ENCODE data around the gene BLOC1S5.

The BLOC1S5 gene, protein sequence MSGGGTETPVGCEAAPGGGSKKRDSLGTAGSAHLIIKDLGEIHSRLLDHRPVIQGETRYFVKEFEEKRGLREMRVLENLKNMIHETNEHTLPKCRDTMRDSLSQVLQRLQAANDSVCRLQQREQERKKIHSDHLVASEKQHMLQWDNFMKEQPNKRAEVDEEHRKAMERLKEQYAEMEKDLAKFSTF

DNA sequence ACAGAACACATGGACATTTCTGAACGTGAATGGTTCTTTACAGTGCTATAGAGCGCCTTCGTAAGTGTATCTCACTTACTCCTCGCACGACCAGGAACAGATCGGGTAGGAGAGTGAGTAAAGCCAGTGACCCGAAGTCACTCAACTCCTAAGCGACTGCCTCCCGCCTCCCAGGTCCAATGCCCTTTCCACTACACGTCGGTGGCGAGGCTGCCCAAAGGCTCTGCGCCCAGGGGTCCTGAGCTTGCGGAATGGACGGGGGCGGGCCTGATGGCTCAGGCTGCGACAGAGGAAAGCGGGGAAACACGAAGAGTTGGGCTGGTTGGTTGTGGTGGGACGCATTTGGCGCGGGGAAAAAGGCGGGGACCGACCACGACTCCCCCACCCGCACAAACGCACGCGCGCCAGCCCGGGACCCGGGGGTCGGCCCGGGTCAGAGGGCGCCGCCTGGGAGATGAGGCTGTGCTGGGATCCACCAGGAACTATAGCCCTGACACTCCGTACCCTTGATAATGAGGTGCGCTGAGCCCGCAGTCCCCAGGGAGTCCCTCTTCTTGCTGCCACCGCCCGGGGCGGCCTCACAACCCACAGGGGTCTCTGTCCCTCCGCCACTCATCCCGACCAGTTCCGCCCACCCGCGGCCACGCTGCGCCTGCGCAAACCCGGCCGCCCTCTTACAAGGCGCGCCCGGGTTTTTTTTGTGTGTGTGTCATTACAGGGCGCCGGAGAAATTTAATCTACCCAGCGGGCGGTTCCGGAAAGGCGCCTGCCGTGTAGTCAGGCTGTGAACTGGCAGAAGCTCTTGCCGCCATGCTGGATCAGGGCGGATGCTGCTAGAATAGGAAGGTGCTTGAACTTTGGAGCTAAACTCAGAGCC lies at the start of gene BLOC1S5:
TSS of gene BLOC1S5 (minus strand) at position 629 of the 877 bp plus-strand sequence. CDS start at position 616, 13 bp downstream.
- in situ Hi-C loops (cut with HindIII; ENCODE audit: low sequenced_read_pairs) = no loop called here

- in situ Hi-C loops (cut with HindIII; ENCODE audit: low sequenced_read_pairs) = no loop called here
These were observed 49.0 kb upstream of the BLOC1S5 start for GRCh38 chr6:8113131-8113654.

- in situ Hi-C loops (cut with HindIII; ENCODE audit: low sequenced_read_pairs) = no loop called here
These were observed 46.5 kb upstream of the BLOC1S5 start for GRCh38 chr6:8110725-8111124.

GRCh38 chr6:8110117-8110721 lies 46.0 kb upstream of the BLOC1S5 start:
- in situ Hi-C loops (cut with HindIII; ENCODE audit: low sequenced_read_pairs) = no loop called here

- in situ Hi-C loops (cut with HindIII; ENCODE audit: low sequenced_read_pairs) = no loop called here
These were observed 44.8 kb upstream of the BLOC1S5 start for GRCh38 chr6:8108759-8109539.

- in situ Hi-C loops (cut with HindIII; ENCODE audit: low sequenced_read_pairs) = no loop called here
These were observed 44.0 kb upstream of the BLOC1S5 start for GRCh38 chr6:8108031-8108660.

- in situ Hi-C loops (cut with HindIII; ENCODE audit: low sequenced_read_pairs) = no loop called here
These were observed 41.6 kb upstream of the BLOC1S5 start for GRCh38 chr6:8105791-8106190.

GRCh38 chr6:8103726-8104125 lies 39.5 kb upstream of the BLOC1S5 start:
- in situ Hi-C loops (cut with HindIII; ENCODE audit: low sequenced_read_pairs) = no loop called here

DNA sequence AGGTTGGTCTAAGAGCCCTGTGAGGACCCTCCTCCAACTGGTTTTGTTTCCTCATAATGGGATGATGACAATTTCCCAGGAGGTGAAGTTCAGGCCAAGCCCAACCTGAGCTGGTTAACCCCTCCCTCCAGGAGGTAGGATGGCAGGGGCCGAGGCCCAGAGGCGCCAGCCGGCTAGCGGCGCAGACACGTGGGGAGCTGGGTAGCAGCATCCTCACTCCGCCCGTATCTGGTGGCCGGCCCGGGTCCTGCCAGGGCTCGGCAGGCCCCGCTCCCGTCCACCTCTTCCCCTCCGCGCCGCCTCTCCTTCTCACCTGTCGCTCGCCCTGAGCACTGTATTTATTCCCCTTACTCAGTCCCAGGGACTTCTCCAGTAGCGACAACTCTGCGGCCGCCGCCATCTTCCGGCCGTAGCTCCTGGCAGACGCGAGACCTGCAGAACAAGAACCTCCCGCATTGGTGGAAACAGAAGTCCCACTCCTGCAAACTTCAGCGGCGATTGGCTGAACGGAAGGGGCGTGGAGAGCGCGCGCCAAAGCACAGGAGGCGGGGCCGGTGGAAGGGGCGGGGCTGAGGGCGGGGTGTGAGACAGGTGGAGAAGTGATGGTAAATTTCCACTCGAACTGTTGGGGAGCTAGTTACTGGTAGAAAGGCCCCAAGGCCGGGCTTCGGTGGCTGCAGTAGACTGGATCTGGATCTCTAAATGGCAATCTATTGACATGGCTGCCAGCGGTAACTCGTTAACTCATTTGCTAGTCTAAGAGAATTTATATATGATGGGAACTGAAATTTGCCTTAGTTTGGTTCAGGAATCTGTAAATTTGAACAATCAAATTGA lies 38.2 kb upstream of the BLOC1S5 start, which contains the start of gene EEF1E1:
TSS of gene EEF1E1 (minus strand) at position 427 of the 837 bp plus-strand sequence. CDS start at position 400, 27 bp downstream.
- in situ Hi-C loops (cut with HindIII; ENCODE audit: low sequenced_read_pairs) = no loop called here

GRCh38 chr6:8100159-8100854 lies 36.1 kb upstream of the BLOC1S5 start:
- in situ Hi-C loops (cut with HindIII; ENCODE audit: low sequenced_read_pairs) = no loop called here

GRCh38 chr6:8090650-8091049 lies 26.5 kb upstream of the BLOC1S5 start:
- in situ Hi-C loops (cut with HindIII; ENCODE audit: low sequenced_read_pairs) = no loop called here

GRCh38 chr6:8088886-8089285 lies 24.7 kb upstream of the BLOC1S5 start:
- in situ Hi-C loops (cut with HindIII; ENCODE audit: low sequenced_read_pairs) = no loop called here

- in situ Hi-C loops (cut with HindIII; ENCODE audit: low sequenced_read_pairs) = no loop called here
These were observed 23.9 kb upstream of the BLOC1S5 start for GRCh38 chr6:8087870-8088754.

DNA sequence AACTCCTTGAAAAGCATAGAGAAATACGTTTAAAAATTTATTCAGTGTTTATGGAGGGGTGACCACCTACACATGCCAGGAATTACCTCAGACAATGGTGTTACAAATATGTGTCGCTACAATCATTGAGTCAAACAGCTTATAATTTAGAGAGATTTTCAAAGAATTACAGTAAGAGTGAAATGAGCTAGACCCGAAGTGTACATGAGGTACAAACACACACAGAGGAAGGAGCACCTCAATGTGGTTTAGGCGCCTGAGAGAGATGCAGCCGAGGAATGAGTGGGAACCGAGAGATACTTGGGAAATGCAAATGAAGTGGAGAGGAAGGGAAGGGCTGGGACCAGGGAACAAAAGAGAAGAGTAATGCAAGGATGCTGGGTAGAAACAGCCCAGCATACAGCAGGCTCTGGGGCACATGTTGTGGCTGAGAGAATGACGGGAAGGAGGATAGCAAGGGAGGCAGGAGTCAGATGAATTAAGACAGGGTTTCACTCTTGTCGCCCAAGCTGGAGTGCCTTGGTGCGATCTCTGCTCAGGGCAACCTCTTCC lies 22.6 kb upstream of the BLOC1S5 start:
- in situ Hi-C loops (cut with HindIII; ENCODE audit: low sequenced_read_pairs) = no loop called here

DNA sequence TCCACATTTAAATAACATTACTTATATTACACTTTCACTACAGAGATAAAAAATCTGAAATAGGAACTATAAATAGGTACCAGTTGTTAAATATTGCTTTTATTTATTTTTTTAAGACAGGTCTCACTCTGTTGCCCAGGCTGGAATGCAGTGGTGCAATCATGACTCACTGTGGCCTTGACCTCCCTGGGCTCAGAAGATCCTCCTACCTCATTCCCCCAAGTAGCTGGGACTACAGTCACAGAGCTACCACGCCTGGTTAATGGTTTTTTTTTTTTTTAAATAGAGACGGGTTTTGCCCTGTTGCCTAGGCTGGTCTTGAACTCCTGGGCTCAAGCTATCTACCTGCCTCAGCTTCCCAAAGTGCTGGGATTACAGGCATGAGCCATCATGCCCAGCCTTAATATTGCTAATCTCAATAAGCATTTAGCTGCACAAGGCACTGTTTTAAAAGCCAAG lies 20.9 kb upstream of the BLOC1S5 start:
- in situ Hi-C loops (cut with HindIII; ENCODE audit: low sequenced_read_pairs) = no loop called here

GRCh38 chr6:8084586-8084985 lies 20.4 kb upstream of the BLOC1S5 start:
- in situ Hi-C loops (cut with HindIII; ENCODE audit: low sequenced_read_pairs) = no loop called here
